Measurements from ENCODE around the gene LRRC8B. TPM values are rescaled to one million over a fixed set of nuclear protein-coding genes. Genes with fewer than 3 reads are reported as not detected.

LRRC8B gene
- total RNA-seq, 1 experiment from 2014 or later = 24.2 TPM

DNA sequence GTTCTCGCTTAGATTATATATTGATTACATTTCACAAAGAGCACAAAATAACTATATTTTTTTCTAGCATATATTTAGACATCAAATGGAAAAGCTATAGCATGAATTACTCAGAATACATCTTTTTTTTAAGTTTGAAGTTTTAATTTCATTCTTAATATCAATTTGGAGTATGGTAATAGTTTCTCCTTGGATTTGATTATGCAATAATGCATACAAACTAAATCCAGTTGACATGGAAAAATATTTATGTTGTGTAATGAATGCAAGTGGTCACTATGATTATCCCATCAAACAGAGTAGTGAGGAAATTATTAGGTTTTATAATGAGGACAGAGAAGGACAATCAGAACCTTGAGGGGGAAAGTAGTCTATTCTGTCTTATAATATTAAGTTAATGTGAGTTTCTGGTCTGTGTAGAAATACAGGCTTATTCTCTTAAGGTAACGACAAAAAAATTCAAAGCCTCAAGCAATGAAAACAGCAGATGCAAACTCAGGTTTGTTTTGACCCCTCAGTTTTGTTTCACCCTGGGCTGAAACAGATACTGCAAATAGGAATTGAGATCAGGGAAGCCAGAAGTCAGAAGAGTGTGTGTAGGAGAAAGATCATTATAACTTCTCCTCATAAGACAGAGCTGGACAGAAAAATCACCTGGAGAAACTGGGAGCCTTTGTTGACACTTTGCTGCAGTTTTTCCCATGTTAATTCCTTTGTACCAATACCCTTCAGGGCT lies 23.7 kb downstream of the LRRC8B start (continued):
- TF ChIP-seq, protein P1, sequence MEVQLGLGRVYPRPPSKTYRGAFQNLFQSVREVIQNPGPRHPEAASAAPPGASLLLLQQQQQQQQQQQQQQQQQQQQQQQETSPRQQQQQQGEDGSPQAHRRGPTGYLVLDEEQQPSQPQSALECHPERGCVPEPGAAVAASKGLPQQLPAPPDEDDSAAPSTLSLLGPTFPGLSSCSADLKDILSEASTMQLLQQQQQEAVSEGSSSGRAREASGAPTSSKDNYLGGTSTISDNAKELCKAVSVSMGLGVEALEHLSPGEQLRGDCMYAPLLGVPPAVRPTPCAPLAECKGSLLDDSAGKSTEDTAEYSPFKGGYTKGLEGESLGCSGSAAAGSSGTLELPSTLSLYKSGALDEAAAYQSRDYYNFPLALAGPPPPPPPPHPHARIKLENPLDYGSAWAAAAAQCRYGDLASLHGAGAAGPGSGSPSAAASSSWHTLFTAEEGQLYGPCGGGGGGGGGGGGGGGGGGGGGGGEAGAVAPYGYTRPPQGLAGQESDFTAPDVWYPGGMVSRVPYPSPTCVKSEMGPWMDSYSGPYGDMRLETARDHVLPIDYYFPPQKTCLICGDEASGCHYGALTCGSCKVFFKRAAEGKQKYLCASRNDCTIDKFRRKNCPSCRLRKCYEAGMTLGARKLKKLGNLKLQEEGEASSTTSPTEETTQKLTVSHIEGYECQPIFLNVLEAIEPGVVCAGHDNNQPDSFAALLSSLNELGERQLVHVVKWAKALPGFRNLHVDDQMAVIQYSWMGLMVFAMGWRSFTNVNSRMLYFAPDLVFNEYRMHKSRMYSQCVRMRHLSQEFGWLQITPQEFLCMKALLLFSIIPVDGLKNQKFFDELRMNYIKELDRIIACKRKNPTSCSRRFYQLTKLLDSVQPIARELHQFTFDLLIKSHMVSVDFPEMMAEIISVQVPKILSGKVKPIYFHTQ (CRISPR knock-in tag; IDR thresholded peaks at IDR 0.05) = no peak
- TF ChIP-seq ZNF396 (CRISPR knock-in tag; IDR thresholded peaks at IDR 0.05; ENCODE audit: borderline replicate concordance) = no peak
- TF ChIP-seq, protein P2, sequence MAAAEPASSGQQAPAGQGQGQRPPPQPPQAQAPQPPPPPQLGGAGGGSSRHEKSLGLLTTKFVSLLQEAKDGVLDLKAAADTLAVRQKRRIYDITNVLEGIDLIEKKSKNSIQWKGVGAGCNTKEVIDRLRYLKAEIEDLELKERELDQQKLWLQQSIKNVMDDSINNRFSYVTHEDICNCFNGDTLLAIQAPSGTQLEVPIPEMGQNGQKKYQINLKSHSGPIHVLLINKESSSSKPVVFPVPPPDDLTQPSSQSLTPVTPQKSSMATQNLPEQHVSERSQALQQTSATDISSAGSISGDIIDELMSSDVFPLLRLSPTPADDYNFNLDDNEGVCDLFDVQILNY (CRISPR knock-in tag; IDR thresholded peaks at IDR 0.05) = no peak
- TF ChIP-seq, protein P3, sequence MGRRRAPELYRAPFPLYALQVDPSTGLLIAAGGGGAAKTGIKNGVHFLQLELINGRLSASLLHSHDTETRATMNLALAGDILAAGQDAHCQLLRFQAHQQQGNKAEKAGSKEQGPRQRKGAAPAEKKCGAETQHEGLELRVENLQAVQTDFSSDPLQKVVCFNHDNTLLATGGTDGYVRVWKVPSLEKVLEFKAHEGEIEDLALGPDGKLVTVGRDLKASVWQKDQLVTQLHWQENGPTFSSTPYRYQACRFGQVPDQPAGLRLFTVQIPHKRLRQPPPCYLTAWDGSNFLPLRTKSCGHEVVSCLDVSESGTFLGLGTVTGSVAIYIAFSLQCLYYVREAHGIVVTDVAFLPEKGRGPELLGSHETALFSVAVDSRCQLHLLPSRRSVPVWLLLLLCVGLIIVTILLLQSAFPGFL (CRISPR knock-in tag; IDR thresholded peaks at IDR 0.05; ENCODE audit: borderline replicate concordance) = no peak
- TF ChIP-seq, protein P4, sequence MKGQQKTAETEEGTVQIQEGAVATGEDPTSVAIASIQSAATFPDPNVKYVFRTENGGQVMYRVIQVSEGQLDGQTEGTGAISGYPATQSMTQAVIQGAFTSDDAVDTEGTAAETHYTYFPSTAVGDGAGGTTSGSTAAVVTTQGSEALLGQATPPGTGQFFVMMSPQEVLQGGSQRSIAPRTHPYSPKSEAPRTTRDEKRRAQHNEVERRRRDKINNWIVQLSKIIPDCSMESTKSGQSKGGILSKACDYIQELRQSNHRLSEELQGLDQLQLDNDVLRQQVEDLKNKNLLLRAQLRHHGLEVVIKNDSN (CRISPR knock-in tag; IDR thresholded peaks at IDR 0.05) = no peak
- TF ChIP-seq, protein P5, sequence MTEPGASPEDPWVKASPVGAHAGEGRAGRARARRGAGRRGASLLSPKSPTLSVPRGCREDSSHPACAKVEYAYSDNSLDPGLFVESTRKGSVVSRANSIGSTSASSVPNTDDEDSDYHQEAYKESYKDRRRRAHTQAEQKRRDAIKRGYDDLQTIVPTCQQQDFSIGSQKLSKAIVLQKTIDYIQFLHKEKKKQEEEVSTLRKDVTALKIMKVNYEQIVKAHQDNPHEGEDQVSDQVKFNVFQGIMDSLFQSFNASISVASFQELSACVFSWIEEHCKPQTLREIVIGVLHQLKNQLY (CRISPR knock-in tag; IDR thresholded peaks at IDR 0.05) = no peak
- TF ChIP-seq, protein P6, sequence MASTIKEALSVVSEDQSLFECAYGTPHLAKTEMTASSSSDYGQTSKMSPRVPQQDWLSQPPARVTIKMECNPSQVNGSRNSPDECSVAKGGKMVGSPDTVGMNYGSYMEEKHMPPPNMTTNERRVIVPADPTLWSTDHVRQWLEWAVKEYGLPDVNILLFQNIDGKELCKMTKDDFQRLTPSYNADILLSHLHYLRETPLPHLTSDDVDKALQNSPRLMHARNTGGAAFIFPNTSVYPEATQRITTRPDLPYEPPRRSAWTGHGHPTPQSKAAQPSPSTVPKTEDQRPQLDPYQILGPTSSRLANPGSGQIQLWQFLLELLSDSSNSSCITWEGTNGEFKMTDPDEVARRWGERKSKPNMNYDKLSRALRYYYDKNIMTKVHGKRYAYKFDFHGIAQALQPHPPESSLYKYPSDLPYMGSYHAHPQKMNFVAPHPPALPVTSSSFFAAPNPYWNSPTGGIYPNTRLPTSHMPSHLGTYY (CRISPR knock-in tag; IDR thresholded peaks at IDR 0.05) = no peak
- TF ChIP-seq, protein P7, sequence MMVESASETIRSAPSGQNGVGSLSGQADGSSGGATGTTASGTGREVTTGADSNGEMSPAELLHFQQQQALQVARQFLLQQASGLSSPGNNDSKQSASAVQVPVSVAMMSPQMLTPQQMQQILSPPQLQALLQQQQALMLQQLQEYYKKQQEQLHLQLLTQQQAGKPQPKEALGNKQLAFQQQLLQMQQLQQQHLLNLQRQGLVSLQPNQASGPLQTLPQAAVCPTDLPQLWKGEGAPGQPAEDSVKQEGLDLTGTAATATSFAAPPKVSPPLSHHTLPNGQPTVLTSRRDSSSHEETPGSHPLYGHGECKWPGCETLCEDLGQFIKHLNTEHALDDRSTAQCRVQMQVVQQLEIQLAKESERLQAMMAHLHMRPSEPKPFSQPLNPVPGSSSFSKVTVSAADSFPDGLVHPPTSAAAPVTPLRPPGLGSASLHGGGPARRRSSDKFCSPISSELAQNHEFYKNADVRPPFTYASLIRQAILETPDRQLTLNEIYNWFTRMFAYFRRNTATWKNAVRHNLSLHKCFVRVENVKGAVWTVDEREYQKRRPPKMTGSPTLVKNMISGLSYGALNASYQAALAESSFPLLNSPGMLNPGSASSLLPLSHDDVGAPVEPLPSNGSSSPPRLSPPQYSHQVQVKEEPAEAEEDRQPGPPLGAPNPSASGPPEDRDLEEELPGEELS (CRISPR knock-in tag; IDR thresholded peaks at IDR 0.05) = no peak
- no peak for TF ChIP-seq TEAD1 (CRISPR knock-in tag; IDR thresholded peaks at IDR 0.05)

DNA sequence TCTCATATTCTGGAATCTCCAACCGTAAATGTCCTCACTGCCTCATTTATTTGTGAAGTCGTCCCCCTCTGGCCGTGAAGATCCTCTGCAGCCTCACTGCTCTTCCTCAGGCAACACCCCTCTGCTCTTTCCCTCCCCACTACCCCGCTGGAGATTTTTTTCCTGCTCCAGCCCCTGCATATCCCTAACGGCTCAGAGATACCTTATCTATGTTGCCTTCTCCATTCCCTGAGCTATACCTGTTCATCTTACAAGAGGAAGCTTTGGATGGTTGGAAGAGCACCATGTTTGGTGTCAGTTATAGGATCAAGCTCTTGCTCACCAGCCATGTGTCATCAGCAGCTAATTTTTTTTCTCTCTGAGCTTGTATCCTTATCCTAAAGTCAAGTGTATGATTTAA lies 26.4 kb downstream of the LRRC8B start:
- Mint-ChIP-seq H3K9me3 (no peaks in the 10 kb centered on the region), H3K36me3 (no peaks in the 10 kb centered on the region), H3K4me3 (no peak overlapping the region), H3K27ac (peak overlapping the region; percentile 47), H3K4me1 (peaks cover 41% of the 10 kb centered on the region), H3K27me3 (ENCODE audit: low read depth) (no peaks in the 10 kb centered on the region)
- POLR2A ChIA-PET = no interaction called here
- DNase-seq (ENCODE audit: low spot score) (peak; percentile 14), ATAC-seq (peak; percentile 90)
- CTCF ChIA-PET = no interaction called here
- TF ChIP-seq NFYB (CRISPR knock-in tag; conservative IDR thresholded peaks at IDR 0.05; ENCODE audit: low read depth) = no peak
- no peak for TF ChIP-seq FOXP1 (CRISPR knock-in tag; IDR thresholded peaks at IDR 0.05; ENCODE audit: borderline replicate concordance)
- no peak for TF ChIP-seq KAT7 (CRISPR knock-in tag; IDR thresholded peaks at IDR 0.05; ENCODE audit: borderline replicate concordance)
- TF ChIP-seq, protein P8, sequence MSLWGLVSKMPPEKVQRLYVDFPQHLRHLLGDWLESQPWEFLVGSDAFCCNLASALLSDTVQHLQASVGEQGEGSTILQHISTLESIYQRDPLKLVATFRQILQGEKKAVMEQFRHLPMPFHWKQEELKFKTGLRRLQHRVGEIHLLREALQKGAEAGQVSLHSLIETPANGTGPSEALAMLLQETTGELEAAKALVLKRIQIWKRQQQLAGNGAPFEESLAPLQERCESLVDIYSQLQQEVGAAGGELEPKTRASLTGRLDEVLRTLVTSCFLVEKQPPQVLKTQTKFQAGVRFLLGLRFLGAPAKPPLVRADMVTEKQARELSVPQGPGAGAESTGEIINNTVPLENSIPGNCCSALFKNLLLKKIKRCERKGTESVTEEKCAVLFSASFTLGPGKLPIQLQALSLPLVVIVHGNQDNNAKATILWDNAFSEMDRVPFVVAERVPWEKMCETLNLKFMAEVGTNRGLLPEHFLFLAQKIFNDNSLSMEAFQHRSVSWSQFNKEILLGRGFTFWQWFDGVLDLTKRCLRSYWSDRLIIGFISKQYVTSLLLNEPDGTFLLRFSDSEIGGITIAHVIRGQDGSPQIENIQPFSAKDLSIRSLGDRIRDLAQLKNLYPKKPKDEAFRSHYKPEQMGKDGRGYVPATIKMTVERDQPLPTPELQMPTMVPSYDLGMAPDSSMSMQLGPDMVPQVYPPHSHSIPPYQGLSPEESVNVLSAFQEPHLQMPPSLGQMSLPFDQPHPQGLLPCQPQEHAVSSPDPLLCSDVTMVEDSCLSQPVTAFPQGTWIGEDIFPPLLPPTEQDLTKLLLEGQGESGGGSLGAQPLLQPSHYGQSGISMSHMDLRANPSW (CRISPR knock-in tag; conservative IDR thresholded peaks at IDR 0.05; ENCODE audit: low read depth) = no peak
- TF ChIP-seq EMX1 (CRISPR knock-in tag; IDR thresholded peaks at IDR 0.05) = no peak
- no peak for TF ChIP-seq ZNF317 (CRISPR knock-in tag; IDR thresholded peaks at IDR 0.05; ENCODE audit: borderline replicate concordance, low read depth)
- TF ChIP-seq, protein P9, sequence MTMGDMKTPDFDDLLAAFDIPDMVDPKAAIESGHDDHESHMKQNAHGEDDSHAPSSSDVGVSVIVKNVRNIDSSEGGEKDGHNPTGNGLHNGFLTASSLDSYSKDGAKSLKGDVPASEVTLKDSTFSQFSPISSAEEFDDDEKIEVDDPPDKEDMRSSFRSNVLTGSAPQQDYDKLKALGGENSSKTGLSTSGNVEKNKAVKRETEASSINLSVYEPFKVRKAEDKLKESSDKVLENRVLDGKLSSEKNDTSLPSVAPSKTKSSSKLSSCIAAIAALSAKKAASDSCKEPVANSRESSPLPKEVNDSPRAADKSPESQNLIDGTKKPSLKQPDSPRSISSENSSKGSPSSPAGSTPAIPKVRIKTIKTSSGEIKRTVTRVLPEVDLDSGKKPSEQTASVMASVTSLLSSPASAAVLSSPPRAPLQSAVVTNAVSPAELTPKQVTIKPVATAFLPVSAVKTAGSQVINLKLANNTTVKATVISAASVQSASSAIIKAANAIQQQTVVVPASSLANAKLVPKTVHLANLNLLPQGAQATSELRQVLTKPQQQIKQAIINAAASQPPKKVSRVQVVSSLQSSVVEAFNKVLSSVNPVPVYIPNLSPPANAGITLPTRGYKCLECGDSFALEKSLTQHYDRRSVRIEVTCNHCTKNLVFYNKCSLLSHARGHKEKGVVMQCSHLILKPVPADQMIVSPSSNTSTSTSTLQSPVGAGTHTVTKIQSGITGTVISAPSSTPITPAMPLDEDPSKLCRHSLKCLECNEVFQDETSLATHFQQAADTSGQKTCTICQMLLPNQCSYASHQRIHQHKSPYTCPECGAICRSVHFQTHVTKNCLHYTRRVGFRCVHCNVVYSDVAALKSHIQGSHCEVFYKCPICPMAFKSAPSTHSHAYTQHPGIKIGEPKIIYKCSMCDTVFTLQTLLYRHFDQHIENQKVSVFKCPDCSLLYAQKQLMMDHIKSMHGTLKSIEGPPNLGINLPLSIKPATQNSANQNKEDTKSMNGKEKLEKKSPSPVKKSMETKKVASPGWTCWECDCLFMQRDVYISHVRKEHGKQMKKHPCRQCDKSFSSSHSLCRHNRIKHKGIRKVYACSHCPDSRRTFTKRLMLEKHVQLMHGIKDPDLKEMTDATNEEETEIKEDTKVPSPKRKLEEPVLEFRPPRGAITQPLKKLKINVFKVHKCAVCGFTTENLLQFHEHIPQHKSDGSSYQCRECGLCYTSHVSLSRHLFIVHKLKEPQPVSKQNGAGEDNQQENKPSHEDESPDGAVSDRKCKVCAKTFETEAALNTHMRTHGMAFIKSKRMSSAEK (CRISPR knock-in tag; IDR thresholded peaks at IDR 0.05; ENCODE audit: borderline replicate concordance) = no peak

Data from WTC11 (cell line).